ENCODE data around the gene SLC6A7.

- no peak for TF ChIP-seq CBFB (CRISPR knock-in tag; IDR thresholded peaks at IDR 0.05; ENCODE audit: low read depth)
- TF ChIP-seq, protein P1, sequence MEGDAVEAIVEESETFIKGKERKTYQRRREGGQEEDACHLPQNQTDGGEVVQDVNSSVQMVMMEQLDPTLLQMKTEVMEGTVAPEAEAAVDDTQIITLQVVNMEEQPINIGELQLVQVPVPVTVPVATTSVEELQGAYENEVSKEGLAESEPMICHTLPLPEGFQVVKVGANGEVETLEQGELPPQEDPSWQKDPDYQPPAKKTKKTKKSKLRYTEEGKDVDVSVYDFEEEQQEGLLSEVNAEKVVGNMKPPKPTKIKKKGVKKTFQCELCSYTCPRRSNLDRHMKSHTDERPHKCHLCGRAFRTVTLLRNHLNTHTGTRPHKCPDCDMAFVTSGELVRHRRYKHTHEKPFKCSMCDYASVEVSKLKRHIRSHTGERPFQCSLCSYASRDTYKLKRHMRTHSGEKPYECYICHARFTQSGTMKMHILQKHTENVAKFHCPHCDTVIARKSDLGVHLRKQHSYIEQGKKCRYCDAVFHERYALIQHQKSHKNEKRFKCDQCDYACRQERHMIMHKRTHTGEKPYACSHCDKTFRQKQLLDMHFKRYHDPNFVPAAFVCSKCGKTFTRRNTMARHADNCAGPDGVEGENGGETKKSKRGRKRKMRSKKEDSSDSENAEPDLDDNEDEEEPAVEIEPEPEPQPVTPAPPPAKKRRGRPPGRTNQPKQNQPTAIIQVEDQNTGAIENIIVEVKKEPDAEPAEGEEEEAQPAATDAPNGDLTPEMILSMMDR (IDR thresholded peaks at IDR 0.05) = no peak
These were observed 54.3 kb downstream of the SLC6A7 start for GRCh38 chr5:150244209-150244608.

Data from WTC11 (cell line).